Measurements from ENCODE around the gene TNFSF11.

Gene TNFSF11

GRCh38 chr13:42651936-42652641 lies 78.1 kb downstream of the TNFSF11 start:
- H3K27ac ChIP-seq (ENCODE audit: low read depth, low read length): no peak overlapping the region
- H3K9ac ChIP-seq (ENCODE audit: low read depth in 1 of 2, low read length in 2 of 2): no peak overlapping the region
- no peaks in the 10 kb centered on the region for H3K4me1 ChIP-seq (ENCODE audit: control insufficient read depth in 1 of 2, insufficient read depth in 2 of 2, low read length in 2 of 2)
- H3K27me3 ChIP-seq (ENCODE audit: control insufficient read depth in 1 of 2, insufficient read depth in 2 of 2, low read length in 2 of 2): no peaks in the 10 kb centered on the region
- no peak overlapping the region for H3K4me3 ChIP-seq (ENCODE audit: low read depth in 1 of 2, low read length in 2 of 2)
- no peaks in the 10 kb centered on the region for H3K9me3 ChIP-seq (ENCODE audit: control insufficient read depth in 1 of 2, low read length in 2 of 2)
- no peaks in the 10 kb centered on the region for H3K36me3 ChIP-seq (ENCODE audit: control insufficient read depth in 1 of 2, insufficient read depth in 2 of 2, low read length in 2 of 2)

- H3K9ac ChIP-seq (ENCODE audit: low read depth in 1 of 2, low read length in 2 of 2): no peak overlapping the region
- H3K27ac ChIP-seq (ENCODE audit: low read depth, low read length): no peak overlapping the region
- no peaks in the 10 kb centered on the region for H3K36me3 ChIP-seq (ENCODE audit: control insufficient read depth in 1 of 2, insufficient read depth in 2 of 2, low read length in 2 of 2)
- H3K9me3 ChIP-seq (ENCODE audit: control insufficient read depth in 1 of 2, low read length in 2 of 2): no peaks in the 10 kb centered on the region
- H3K4me1 ChIP-seq (ENCODE audit: control insufficient read depth in 1 of 2, insufficient read depth in 2 of 2, low read length in 2 of 2): no peaks in the 10 kb centered on the region
- no peaks in the 10 kb centered on the region for H3K27me3 ChIP-seq (ENCODE audit: control insufficient read depth in 1 of 2, insufficient read depth in 2 of 2, low read length in 2 of 2)
- no peak overlapping the region for H3K4me3 ChIP-seq (ENCODE audit: low read depth in 1 of 2, low read length in 2 of 2)
Measured at GRCh38 chr13:42652642-42653415, 78.9 kb downstream of the TNFSF11 start.

DNA sequence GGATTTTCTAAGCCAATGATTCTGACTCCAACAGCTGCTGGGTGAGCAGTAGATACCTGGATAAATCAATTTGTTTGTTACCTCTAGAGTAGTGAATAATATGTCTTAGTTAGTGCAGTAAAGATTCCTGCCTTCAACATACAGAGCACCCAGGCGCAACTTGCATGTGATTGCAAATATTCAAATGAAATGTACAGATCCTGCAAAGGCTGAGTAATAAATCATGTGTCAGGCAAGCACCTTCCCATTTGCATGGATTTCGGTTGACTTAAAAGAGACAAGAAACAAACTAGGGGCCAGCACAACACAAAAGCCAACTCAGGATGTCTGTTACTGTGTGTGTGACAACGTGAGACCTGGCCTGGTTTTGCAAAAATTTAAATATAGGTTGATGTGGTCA lies 79.7 kb downstream of the TNFSF11 start:
- no peaks in the 10 kb centered on the region for H3K4me1 ChIP-seq (ENCODE audit: control insufficient read depth in 1 of 2, insufficient read depth in 2 of 2, low read length in 2 of 2)
- no peak overlapping the region for H3K4me3 ChIP-seq (ENCODE audit: low read depth in 1 of 2, low read length in 2 of 2)
- H3K27ac ChIP-seq (ENCODE audit: low read depth, low read length): no peak overlapping the region
- no peaks in the 10 kb centered on the region for H3K9me3 ChIP-seq (ENCODE audit: control insufficient read depth in 1 of 2, low read length in 2 of 2)
- H3K27me3 ChIP-seq (ENCODE audit: control insufficient read depth in 1 of 2, insufficient read depth in 2 of 2, low read length in 2 of 2): no peaks in the 10 kb centered on the region
- H3K9ac ChIP-seq (ENCODE audit: low read depth in 1 of 2, low read length in 2 of 2): no peak overlapping the region
- no peaks in the 10 kb centered on the region for H3K36me3 ChIP-seq (ENCODE audit: control insufficient read depth in 1 of 2, insufficient read depth in 2 of 2, low read length in 2 of 2)

GRCh38 chr13:42654212-42654611 lies 80.3 kb downstream of the TNFSF11 start:
- no peak overlapping the region for H3K4me3 ChIP-seq (ENCODE audit: low read depth in 1 of 2, low read length in 2 of 2)
- no peaks in the 10 kb centered on the region for H3K36me3 ChIP-seq (ENCODE audit: control insufficient read depth in 1 of 2, insufficient read depth in 2 of 2, low read length in 2 of 2)
- no peak overlapping the region for H3K27ac ChIP-seq (ENCODE audit: low read depth, low read length)
- no peak overlapping the region for H3K9ac ChIP-seq (ENCODE audit: low read depth in 1 of 2, low read length in 2 of 2)
- H3K9me3 ChIP-seq (ENCODE audit: control insufficient read depth in 1 of 2, low read length in 2 of 2): no peaks in the 10 kb centered on the region
- no peaks in the 10 kb centered on the region for H3K4me1 ChIP-seq (ENCODE audit: control insufficient read depth in 1 of 2, insufficient read depth in 2 of 2, low read length in 2 of 2)
- H3K27me3 ChIP-seq (ENCODE audit: control insufficient read depth in 1 of 2, insufficient read depth in 2 of 2, low read length in 2 of 2): no peaks in the 10 kb centered on the region

DNA sequence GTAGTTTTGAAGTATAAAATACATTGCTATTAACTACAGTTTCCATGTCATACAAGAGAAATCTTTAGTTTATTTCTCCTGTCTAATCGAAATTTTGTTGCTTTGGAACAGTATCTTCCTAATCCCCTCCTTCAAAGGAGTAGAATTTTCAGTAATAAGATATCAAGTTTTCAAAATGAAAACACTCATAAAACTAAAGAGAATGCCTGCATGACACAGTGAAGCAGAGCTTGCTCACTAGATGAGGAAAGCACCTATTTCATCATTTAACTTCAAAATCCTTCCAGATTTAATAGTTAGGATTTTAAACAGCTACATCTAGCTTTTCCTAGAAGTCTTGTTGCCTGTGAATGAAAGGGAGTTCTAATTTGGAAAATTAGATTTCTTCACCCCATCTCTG lies 80.8 kb downstream of the TNFSF11 start:
- no peak overlapping the region for H3K9ac ChIP-seq (ENCODE audit: low read depth in 1 of 2, low read length in 2 of 2)
- H3K4me1 ChIP-seq (ENCODE audit: control insufficient read depth in 1 of 2, insufficient read depth in 2 of 2, low read length in 2 of 2): no peaks in the 10 kb centered on the region

DNA sequence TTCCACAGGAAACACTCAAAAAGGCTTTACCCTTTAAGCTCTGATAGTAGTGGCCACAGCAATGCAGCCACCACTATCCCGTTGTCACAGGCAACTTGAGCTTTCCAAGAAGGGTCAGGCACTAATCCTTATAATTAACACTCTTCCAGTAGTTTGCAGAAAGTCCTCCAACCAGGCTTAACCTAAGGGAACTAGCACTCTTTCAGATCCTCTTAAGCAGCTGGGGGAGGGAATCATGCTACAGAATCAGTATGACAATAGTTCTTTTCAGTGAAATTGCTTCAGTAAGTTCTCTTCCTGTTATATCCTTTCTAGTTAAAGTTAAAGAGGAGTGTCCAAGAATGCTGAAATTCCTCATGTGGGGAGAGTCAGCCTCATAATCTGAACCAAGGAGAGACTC lies 82.2 kb downstream of the TNFSF11 start:
- no peak overlapping the region for H3K9ac ChIP-seq (ENCODE audit: low read depth in 1 of 2, low read length in 2 of 2)
- no peak overlapping the region for H3K4me3 ChIP-seq (ENCODE audit: low read depth in 1 of 2, low read length in 2 of 2)
- no peak overlapping the region for H3K27ac ChIP-seq (ENCODE audit: low read depth, low read length)
- H3K9me3 ChIP-seq (ENCODE audit: control insufficient read depth in 1 of 2, low read length in 2 of 2): no peaks in the 10 kb centered on the region
- H3K4me1 ChIP-seq (ENCODE audit: control insufficient read depth in 1 of 2, insufficient read depth in 2 of 2, low read length in 2 of 2): no peaks in the 10 kb centered on the region
- H3K36me3 ChIP-seq (ENCODE audit: control insufficient read depth in 1 of 2, insufficient read depth in 2 of 2, low read length in 2 of 2): no peaks in the 10 kb centered on the region
- H3K27me3 ChIP-seq (ENCODE audit: control insufficient read depth in 1 of 2, insufficient read depth in 2 of 2, low read length in 2 of 2): no peaks in the 10 kb centered on the region

More for the DNA sequence above, 80.8 kb downstream of the TNFSF11 start:
- Histone ChIP-seq H3K27me3 (ENCODE audit: control insufficient read depth in 1 of 2, insufficient read depth in 2 of 2, low read length in 2 of 2) (no peaks in the 10 kb centered on the region), H3K4me3 (ENCODE audit: low read depth in 1 of 2, low read length in 2 of 2) (no peak overlapping the region), H3K9me3 (ENCODE audit: control insufficient read depth in 1 of 2, low read length in 2 of 2) (no peaks in the 10 kb centered on the region), H3K27ac (ENCODE audit: low read depth, low read length) (no peak overlapping the region), H3K36me3 (ENCODE audit: control insufficient read depth in 1 of 2, insufficient read depth in 2 of 2, low read length in 2 of 2) (no peaks in the 10 kb centered on the region)

DNA sequence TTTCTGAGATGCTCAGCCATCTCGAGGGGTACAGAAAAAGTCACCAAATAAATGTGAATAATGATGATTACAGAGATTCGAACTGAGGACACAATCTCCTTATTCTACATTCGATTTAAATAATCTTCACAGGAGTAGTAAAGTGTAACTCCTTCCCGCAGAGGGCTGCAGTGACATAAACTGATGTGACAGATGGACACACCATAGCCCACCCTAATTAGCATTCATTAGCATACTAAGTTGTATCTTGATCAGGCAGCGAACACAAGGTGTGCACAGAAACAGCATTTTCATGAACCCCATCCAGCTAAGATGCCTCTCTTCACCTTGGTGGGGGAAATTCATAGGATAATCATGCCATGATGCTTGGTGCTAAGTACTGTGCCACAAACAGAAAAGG lies 83.0 kb downstream of the TNFSF11 start:
- H3K36me3 ChIP-seq (ENCODE audit: control insufficient read depth in 1 of 2, insufficient read depth in 2 of 2, low read length in 2 of 2): no peaks in the 10 kb centered on the region
- no peaks in the 10 kb centered on the region for H3K4me1 ChIP-seq (ENCODE audit: control insufficient read depth in 1 of 2, insufficient read depth in 2 of 2, low read length in 2 of 2)
- H3K27me3 ChIP-seq (ENCODE audit: control insufficient read depth in 1 of 2, insufficient read depth in 2 of 2, low read length in 2 of 2): no peaks in the 10 kb centered on the region
- no peak overlapping the region for H3K4me3 ChIP-seq (ENCODE audit: low read depth in 1 of 2, low read length in 2 of 2)
- H3K27ac ChIP-seq (ENCODE audit: low read depth, low read length): no peak overlapping the region
- H3K9me3 ChIP-seq (ENCODE audit: control insufficient read depth in 1 of 2, low read length in 2 of 2): no peaks in the 10 kb centered on the region
- H3K9ac ChIP-seq (ENCODE audit: low read depth in 1 of 2, low read length in 2 of 2): no peak overlapping the region
